T follicular helper cell (primary cell): ENCODE results near the gene GSN.

Source experiments
- DNase-seq: peaks from one replicate; pipeline ENCODE4 v3.0.0-alpha.2; 2020; ENCODE audit warnings: low read depth

GSN gene

DNA sequence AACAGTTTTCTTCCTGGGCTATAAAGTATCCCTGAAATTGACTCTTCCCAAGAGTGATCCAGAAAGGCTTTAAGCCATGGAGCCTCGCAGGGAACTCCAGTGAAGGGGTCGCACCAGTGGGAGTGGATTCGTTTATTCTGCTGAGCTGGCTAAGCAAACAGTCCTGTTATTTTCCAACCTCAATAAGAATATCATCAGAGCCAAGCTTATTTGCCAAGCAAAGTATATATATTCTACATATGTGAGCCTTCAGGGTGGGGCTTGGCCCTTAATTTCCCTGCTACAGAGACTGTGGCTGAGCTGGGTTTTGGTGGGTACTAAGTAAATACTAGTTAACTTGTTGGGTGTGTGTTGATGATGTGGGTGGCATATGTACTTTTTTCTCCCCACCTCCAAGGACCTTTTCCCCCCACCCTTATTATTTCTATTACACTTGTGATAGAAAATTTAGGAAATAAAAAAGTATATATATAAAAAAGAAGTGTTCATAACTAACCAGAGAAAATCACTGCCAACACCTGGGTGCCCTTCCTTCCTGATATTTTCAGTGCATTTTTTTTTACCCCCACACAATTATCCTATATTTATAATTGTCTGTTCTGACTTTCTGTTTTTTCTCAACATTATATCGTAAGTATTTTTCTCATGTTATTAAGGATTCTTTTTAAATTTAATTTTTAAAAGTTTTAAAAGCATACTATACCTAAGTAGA, 5.3 kb downstream of the GSN start:
- DNase-seq = no peak

GRCh38 chr9:121274851-121275250, 6.9 kb downstream of the GSN start:
- no peak for DNase-seq

- DNase-seq = no peak
Observed at GRCh38 chr9:121275781-121276658, 8.1 kb downstream of the GSN start.

DNA sequence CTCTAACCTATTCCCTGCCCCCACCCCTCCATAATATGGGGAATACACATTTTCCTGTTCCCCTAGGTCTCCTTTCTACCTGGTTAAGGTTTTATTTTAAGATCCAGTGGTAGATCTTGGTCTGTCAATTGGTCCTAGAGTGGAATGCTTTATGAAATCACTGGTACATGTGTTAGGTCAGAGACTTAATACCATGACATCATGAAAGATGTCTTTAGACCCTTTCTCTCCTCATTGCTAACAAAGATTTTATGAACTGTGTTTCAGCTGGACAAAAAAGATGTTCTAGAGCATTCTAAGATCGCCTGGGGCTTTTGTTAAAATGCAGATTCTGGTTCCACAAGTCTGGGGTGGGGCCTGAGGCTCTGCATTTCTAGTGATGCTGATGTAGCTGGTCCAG, 9.1 kb downstream of the GSN start:
- no peak for DNase-seq

GRCh38 chr9:121277518-121278295, 9.7 kb downstream of the GSN start:
- no peak for DNase-seq

DNA sequence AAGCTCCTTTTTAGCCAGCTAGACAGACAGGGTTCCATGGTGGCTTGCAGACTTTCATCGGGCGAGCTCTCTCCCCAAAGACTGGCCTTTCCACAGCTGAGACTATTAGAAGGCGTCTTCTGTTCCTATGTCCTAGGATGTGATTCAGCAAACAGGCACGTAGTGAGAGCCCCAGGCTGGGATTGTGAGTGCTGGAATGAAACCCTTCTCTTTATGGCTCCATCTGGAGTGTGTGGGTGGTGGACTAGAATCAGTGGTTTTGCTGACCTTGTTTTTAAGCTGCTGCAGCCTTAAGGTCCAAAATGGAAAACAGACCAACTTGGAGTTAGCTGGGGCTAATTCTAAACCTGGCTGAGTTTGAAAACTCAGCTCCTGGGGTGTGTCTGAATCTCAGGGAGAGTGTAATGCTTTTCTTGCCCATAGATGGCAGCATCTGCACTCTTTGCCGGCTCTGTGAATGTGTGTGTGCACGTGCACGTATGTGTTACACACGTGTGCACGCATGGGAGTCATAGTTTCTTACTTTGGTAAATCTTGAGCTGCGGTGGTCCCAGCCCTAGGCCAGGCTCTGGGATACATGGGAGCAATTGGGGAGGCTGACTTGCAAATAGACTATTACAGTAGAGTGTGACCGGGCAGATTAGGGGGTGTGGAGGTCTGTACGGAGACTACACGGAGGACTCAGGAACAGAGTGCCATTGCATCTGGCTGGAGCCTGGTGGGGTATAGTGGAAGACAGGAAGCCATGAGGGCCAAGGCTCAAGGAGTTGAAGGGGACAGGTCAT, 10.7 kb downstream of the GSN start:
- DNase-seq = no peak

GRCh38 chr9:121279776-121280388, 11.9 kb downstream of the GSN start:
- DNase-seq = no peak

GRCh38 chr9:121280715-121281613, 13.0 kb downstream of the GSN start:
- DNase-seq = no peak

- no peak for DNase-seq
Observed at GRCh38 chr9:121281614-121282276, 13.8 kb downstream of the GSN start.

DNA sequence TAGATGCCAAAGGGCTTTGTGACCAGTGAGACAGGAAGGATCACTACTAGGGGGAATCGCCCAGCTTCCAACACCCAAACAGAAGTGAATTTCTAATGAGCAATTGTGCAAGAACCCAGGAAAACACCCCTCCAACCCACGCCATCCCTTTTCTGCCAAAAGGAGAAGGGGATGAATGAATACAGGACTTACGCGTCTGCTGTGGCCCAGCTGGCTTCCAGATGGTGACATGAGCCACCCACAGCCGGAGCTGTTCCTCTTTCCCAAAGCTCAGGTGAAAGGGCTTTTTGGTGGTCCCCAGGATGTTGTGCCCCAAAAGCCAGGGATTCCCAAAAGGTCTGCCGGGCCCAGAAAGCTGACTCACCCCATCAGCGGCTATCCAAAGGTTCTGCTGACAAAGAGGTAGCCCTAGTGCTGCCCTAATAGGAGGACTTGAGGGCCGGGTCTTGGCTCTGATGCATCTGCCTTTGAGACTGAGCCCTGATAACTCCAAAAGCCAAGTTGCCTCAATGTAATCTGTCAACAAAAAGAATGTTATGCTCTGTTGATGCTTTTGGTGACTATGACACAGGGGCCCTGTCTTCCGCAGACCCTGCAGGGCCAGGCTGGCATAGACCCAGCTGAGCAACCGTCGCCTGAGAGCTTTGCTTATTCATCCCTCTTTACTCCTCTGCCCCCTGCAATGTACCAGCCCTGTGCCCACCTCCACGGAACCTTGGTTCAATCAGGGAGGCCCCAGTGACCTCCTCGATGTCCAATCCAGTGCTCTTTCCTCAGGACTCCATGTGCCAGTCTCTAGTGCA, 14.5 kb downstream of the GSN start:
- no peak for DNase-seq

DNA sequence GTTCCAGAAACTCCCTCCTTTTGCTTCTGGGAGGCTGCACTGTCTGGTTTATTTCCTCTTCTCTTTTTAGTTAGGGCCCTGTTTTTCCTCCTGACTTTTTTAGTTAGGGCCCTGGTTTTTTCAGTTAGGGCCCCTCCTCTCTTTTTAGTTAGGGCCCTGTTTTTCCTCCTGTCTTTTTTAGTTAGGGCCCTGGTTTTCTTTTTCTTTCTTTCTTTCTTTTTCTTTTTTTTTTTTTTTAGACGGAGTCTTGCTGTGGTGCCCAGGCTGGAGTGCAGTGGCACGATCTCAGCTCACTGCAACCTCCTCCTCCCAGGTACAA, 15.1 kb downstream of the GSN start:
- no peak for DNase-seq

GRCh38 chr9:121283856-121284732, 16.1 kb downstream of the GSN start:
- DNase-seq = no peak

GRCh38 chr9:121284733-121285451, 16.9 kb downstream of the GSN start:
- no peak for DNase-seq

GRCh38 chr9:121285835-121286687, 18.1 kb downstream of the GSN start:
- DNase-seq = no peak

- no peak for DNase-seq
Observed at GRCh38 chr9:121286688-121286972, 18.7 kb downstream of the GSN start.

- no peak for DNase-seq
Observed at GRCh38 chr9:121286973-121287741, 19.2 kb downstream of the GSN start.
